ENCODE measurements around the gene FARP1. TPM values are rescaled to one million over a fixed set of nuclear protein-coding genes. Genes with fewer than 3 reads are reported as not detected.

FARP1 gene
- total RNA-seq, 1 experiment from 2014 or later = not detected

- Histone ChIP-seq H3K9me3 (ENCODE audit: low read length) (no peaks in the 10 kb centered on the region), H3K4me3 (ENCODE audit: low read length) (no peak overlapping the region), H3K36me3 (ENCODE audit: insufficient read depth, low read length) (no peaks in the 10 kb centered on the region), H3K9ac (ENCODE audit: low read length) (no peak overlapping the region), H2AFZ (ENCODE audit: low read length) (no peak overlapping the region), H4K20me1 (ENCODE audit: insufficient read depth, low read depth, low read length) (no peaks in the 10 kb centered on the region), H3K27ac (ENCODE audit: low read length) (no peak overlapping the region), H3K27me3 (ENCODE audit: low read length) (no peaks in the 10 kb centered on the region), H3K9me2 (replicated peaks; ENCODE audit: insufficient read depth, low read length) (no peaks in the 10 kb centered on the region), H3K4me1 (ENCODE audit: low read length) (peaks cover 3% of the 10 kb centered on the region; the same call in 1 of the 2 replicates), H3K4me2 (ENCODE audit: low read depth, low read length, poor library complexity, severe bottlenecking) (no peak overlapping the region), H3K79me2 (ENCODE audit: low read length) (no peaks in the 10 kb centered on the region)
- DNase-seq = no peak
Measured at GRCh38 chr13:98246538-98247172, 103.8 kb downstream of the FARP1 start.

- no peaks in the 10 kb centered on the region for H4K20me1 ChIP-seq (ENCODE audit: insufficient read depth, low read depth, low read length)
- H3K9me3 ChIP-seq (ENCODE audit: low read length) = no peaks in the 10 kb centered on the region
- no peak overlapping the region for H2AFZ ChIP-seq (ENCODE audit: low read length)
- peaks cover 3% of the 10 kb centered on the region; the same call in 1 of the 2 replicates for H3K4me1 ChIP-seq (ENCODE audit: low read length)
- no peaks in the 10 kb centered on the region for H3K9me2 ChIP-seq (replicated peaks; ENCODE audit: insufficient read depth, low read length)
- no peaks in the 10 kb centered on the region for H3K79me2 ChIP-seq (ENCODE audit: low read length)
- no peak overlapping the region for H3K9ac ChIP-seq (ENCODE audit: low read length)
- no peaks in the 10 kb centered on the region for H3K27me3 ChIP-seq (ENCODE audit: low read length)
- H3K4me3 ChIP-seq (ENCODE audit: low read length) = no peak overlapping the region
- no peak overlapping the region for H3K4me2 ChIP-seq (ENCODE audit: low read depth, low read length, poor library complexity, severe bottlenecking)
- no peaks in the 10 kb centered on the region for H3K36me3 ChIP-seq (ENCODE audit: insufficient read depth, low read length)
- no peak for DNase-seq
- no peak overlapping the region for H3K27ac ChIP-seq (ENCODE audit: low read length)
Measured at GRCh38 chr13:98251708-98252107, 108.8 kb downstream of the FARP1 start.

- Histone ChIP-seq H4K20me1 (ENCODE audit: insufficient read depth, low read depth, low read length) (no peaks in the 10 kb centered on the region), H2AFZ (ENCODE audit: low read length) (no peak overlapping the region), H3K9me2 (replicated peaks; ENCODE audit: insufficient read depth, low read length) (no peaks in the 10 kb centered on the region), H3K27ac (ENCODE audit: low read length) (no peak overlapping the region), H3K4me2 (ENCODE audit: low read depth, low read length, poor library complexity, severe bottlenecking) (no peak overlapping the region), H3K27me3 (ENCODE audit: low read length) (no peaks in the 10 kb centered on the region), H3K36me3 (ENCODE audit: insufficient read depth, low read length) (no peaks in the 10 kb centered on the region), H3K9me3 (ENCODE audit: low read length) (no peaks in the 10 kb centered on the region), H3K4me3 (ENCODE audit: low read length) (no peak overlapping the region), H3K79me2 (ENCODE audit: low read length) (no peaks in the 10 kb centered on the region), H3K9ac (ENCODE audit: low read length) (no peak overlapping the region), H3K4me1 (ENCODE audit: low read length) (peaks cover 3% of the 10 kb centered on the region; the same call in 1 of the 2 replicates)
- no peak for DNase-seq
Measured at GRCh38 chr13:98252931-98253470, 110.1 kb downstream of the FARP1 start.

- Histone ChIP-seq H3K36me3 (ENCODE audit: insufficient read depth, low read length) (no peaks in the 10 kb centered on the region), H3K9me3 (ENCODE audit: low read length) (no peaks in the 10 kb centered on the region), H3K79me2 (ENCODE audit: low read length) (no peaks in the 10 kb centered on the region), H3K4me2 (ENCODE audit: low read depth, low read length, poor library complexity, severe bottlenecking) (no peak overlapping the region), H3K4me1 (ENCODE audit: low read length) (peaks cover 3% of the 10 kb centered on the region; the same call in 1 of the 2 replicates), H4K20me1 (ENCODE audit: insufficient read depth, low read depth, low read length) (no peaks in the 10 kb centered on the region), H3K27me3 (ENCODE audit: low read length) (no peaks in the 10 kb centered on the region), H3K4me3 (ENCODE audit: low read length) (no peak overlapping the region), H3K9me2 (replicated peaks; ENCODE audit: insufficient read depth, low read length) (no peaks in the 10 kb centered on the region), H2AFZ (ENCODE audit: low read length) (no peak overlapping the region), H3K27ac (ENCODE audit: low read length) (no peak overlapping the region), H3K9ac (ENCODE audit: low read length) (no peak overlapping the region)
- DNase-seq = no peak
Measured at GRCh38 chr13:98253526-98253925, 110.6 kb downstream of the FARP1 start.

- Histone ChIP-seq H3K9me3 (ENCODE audit: low read length) (no peaks in the 10 kb centered on the region), H3K9ac (ENCODE audit: low read length) (no peak overlapping the region), H3K4me2 (ENCODE audit: low read depth, low read length, poor library complexity, severe bottlenecking) (no peak overlapping the region), H4K20me1 (ENCODE audit: insufficient read depth, low read depth, low read length) (no peaks in the 10 kb centered on the region), H3K9me2 (replicated peaks; ENCODE audit: insufficient read depth, low read length) (no peaks in the 10 kb centered on the region), H3K4me3 (ENCODE audit: low read length) (no peak overlapping the region), H3K4me1 (ENCODE audit: low read length) (peaks cover 3% of the 10 kb centered on the region; the same call in 1 of the 2 replicates), H2AFZ (ENCODE audit: low read length) (no peak overlapping the region), H3K27me3 (ENCODE audit: low read length) (no peaks in the 10 kb centered on the region), H3K36me3 (ENCODE audit: insufficient read depth, low read length) (no peaks in the 10 kb centered on the region), H3K79me2 (ENCODE audit: low read length) (no peaks in the 10 kb centered on the region), H3K27ac (ENCODE audit: low read length) (no peak overlapping the region)
- no peak for DNase-seq
Measured at GRCh38 chr13:98254513-98254912, 111.6 kb downstream of the FARP1 start.

GRCh38 chr13:98258226-98258625, 115.3 kb downstream of the FARP1 start:
- Histone ChIP-seq H3K4me3 (ENCODE audit: low read length) (no peak overlapping the region), H2AFZ (ENCODE audit: low read length) (no peak overlapping the region), H3K79me2 (ENCODE audit: low read length) (no peaks in the 10 kb centered on the region), H3K4me2 (ENCODE audit: low read depth, low read length, poor library complexity, severe bottlenecking) (no peak overlapping the region), H3K9me2 (replicated peaks; ENCODE audit: insufficient read depth, low read length) (no peaks in the 10 kb centered on the region), H3K36me3 (ENCODE audit: insufficient read depth, low read length) (no peaks in the 10 kb centered on the region), H3K4me1 (ENCODE audit: low read length) (no peaks in the 10 kb centered on the region), H4K20me1 (ENCODE audit: insufficient read depth, low read depth, low read length) (no peaks in the 10 kb centered on the region), H3K27me3 (ENCODE audit: low read length) (no peaks in the 10 kb centered on the region), H3K27ac (ENCODE audit: low read length) (no peak overlapping the region), H3K9me3 (ENCODE audit: low read length) (no peaks in the 10 kb centered on the region), H3K9ac (ENCODE audit: low read length) (no peak overlapping the region)
- DNase-seq = no peak

GRCh38 chr13:98260357-98261164, 117.7 kb downstream of the FARP1 start:
- H3K36me3 ChIP-seq (ENCODE audit: insufficient read depth, low read length) = no peaks in the 10 kb centered on the region
- no peak overlapping the region for H3K4me2 ChIP-seq (ENCODE audit: low read depth, low read length, poor library complexity, severe bottlenecking)
- H3K9ac ChIP-seq (ENCODE audit: low read length) = no peak overlapping the region
- no peak overlapping the region for H2AFZ ChIP-seq (ENCODE audit: low read length)
- H3K9me3 ChIP-seq (ENCODE audit: low read length) = no peaks in the 10 kb centered on the region
- no peaks in the 10 kb centered on the region for H3K9me2 ChIP-seq (replicated peaks; ENCODE audit: insufficient read depth, low read length)
- H3K27ac ChIP-seq (ENCODE audit: low read length) = no peak overlapping the region
- H3K79me2 ChIP-seq (ENCODE audit: low read length) = no peaks in the 10 kb centered on the region
- no peak for DNase-seq
- H4K20me1 ChIP-seq (ENCODE audit: insufficient read depth, low read depth, low read length) = no peaks in the 10 kb centered on the region
- H3K27me3 ChIP-seq (ENCODE audit: low read length) = no peaks in the 10 kb centered on the region
- H3K4me3 ChIP-seq (ENCODE audit: low read length) = no peak overlapping the region
- H3K4me1 ChIP-seq (ENCODE audit: low read length) = no peaks in the 10 kb centered on the region

GRCh38 chr13:98261165-98261702, 118.3 kb downstream of the FARP1 start:
- no peak overlapping the region for H3K27ac ChIP-seq (ENCODE audit: low read length)
- H3K79me2 ChIP-seq (ENCODE audit: low read length) = no peaks in the 10 kb centered on the region

More at GRCh38 chr13:98261165-98261702, 118.3 kb downstream of the FARP1 start:
- Histone ChIP-seq H3K9ac (ENCODE audit: low read length) (no peak overlapping the region), H3K9me2 (replicated peaks; ENCODE audit: insufficient read depth, low read length) (no peaks in the 10 kb centered on the region), H3K4me1 (ENCODE audit: low read length) (no peaks in the 10 kb centered on the region), H3K36me3 (ENCODE audit: insufficient read depth, low read length) (no peaks in the 10 kb centered on the region), H4K20me1 (ENCODE audit: insufficient read depth, low read depth, low read length) (no peaks in the 10 kb centered on the region), H2AFZ (ENCODE audit: low read length) (no peak overlapping the region), H3K4me3 (ENCODE audit: low read length) (no peak overlapping the region), H3K9me3 (ENCODE audit: low read length) (no peaks in the 10 kb centered on the region), H3K27me3 (ENCODE audit: low read length) (no peaks in the 10 kb centered on the region), H3K4me2 (ENCODE audit: low read depth, low read length, poor library complexity, severe bottlenecking) (no peak overlapping the region)
- no peak for DNase-seq
